KMS-11 (cell line): Measurements from ENCODE around the gene HCRTR1.

Experiments used
- H2AFZ ChIP-seq: fragments of 200-600 bp; sonication (generic); 2 replicates; pipeline ENCODE4 v1.6.1; 2016; ENCODE audit warnings: antibody characterized with exemption, mixed run types, low read depth
- H3K27ac ChIP-seq: fragments of 200-600 bp; sonication (generic); 2 replicates; pipeline ENCODE4 v1.6.1; 2016; ENCODE audit warnings: mild to moderate bottlenecking, mixed run types
- H3K27me3 ChIP-seq: fragments of 200-600 bp; sonication (generic); 2 replicates; pipeline ENCODE4 v1.6.1; 2017; ENCODE audit warnings: mild to moderate bottlenecking, low read depth, mixed run types, moderate library complexity; ENCODE audit not compliant: insufficient read depth
- H3K36me3 ChIP-seq: fragments of 200-600 bp; sonication (generic); 2 replicates; pipeline ENCODE4 v1.6.1; 2017; ENCODE audit warnings: mild to moderate bottlenecking, mixed run types; ENCODE audit not compliant: insufficient read depth
- H3K4me1 ChIP-seq: fragments of 200-600 bp; sonication (generic); 2 replicates; pipeline ENCODE4 v1.6.1; 2016; ENCODE audit warnings: mild to moderate bottlenecking, low read depth, mixed run types; ENCODE audit not compliant: poor library complexity, severe bottlenecking
- H3K4me2 ChIP-seq: fragments of 200-600 bp; sonication (generic); 2 replicates; pipeline ENCODE4 v1.7.0; 2016; ENCODE audit warnings: mild to moderate bottlenecking, mixed run types
- H3K4me3 ChIP-seq: fragments of 200-600 bp; sonication (generic); IDR thresholded peaks from 2 replicates; pipeline ENCODE4 v1.6.1; 2017; ENCODE audit warnings: low read depth, low read length, mixed read lengths; ENCODE audit not compliant: insufficient read depth
- H3K79me2 ChIP-seq: fragments of 200-600 bp; sonication (generic); 2 replicates; pipeline ENCODE4 v1.6.1; 2016; ENCODE audit warnings: low read depth, mixed run types; ENCODE audit not compliant: insufficient read depth
- H3K9ac ChIP-seq: fragments of 200-600 bp; sonication (generic); 2 replicates; pipeline ENCODE4 v1.6.1; 2016; ENCODE audit warnings: mild to moderate bottlenecking, mixed run types
- H4K20me1 ChIP-seq: fragments of 200-600 bp; sonication (generic); 2 replicates; pipeline ENCODE4 v1.6.1; 2016; ENCODE audit warnings: mild to moderate bottlenecking, mixed run types; ENCODE audit not compliant: insufficient read depth
- CTCF ChIP-seq: fragments of 200-600 bp; sonication (generic); conservative IDR thresholded peaks from 2 replicates; pipeline ENCODE4 v1.6.1; 2017; ENCODE audit warnings: low read depth, mild to moderate bottlenecking, antibody characterized with exemption, low read length, moderate library complexity, mixed read lengths

Gene HCRTR1

DNA sequence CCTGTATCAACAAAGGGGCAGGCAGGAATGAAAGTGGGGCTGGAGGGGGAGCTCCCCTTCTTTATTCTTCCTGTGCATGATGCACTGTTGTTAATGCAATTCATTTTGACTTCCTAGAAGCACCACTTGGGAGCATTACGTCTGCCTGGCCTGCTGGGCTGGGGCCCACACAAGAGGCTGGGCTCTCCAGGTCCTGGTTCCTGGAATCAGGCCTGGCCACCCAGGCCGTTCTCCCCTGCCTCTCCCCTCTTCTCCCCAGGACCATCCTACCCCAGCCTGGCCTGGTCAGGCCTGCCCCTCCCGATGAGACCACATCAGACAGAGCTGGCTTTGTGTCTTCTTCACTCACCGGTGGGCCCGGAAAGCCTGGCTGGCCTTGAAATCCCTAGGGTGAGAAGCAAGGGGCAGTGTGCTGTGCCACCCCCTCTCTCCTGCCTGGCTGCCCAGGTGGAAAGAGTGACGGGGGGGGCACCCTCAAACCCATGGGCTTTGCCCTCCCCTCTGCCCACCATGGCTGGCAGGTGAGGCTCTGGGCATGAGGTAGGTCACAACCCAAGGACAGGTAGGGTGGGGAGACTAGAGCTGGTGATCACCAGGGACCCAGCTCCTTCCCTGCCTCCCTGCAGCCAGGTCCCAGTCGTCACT lies 47.9 kb downstream of the HCRTR1 start:
- H3K4me3 ChIP-seq: no peak overlapping the region
- H3K4me2 ChIP-seq: no peak overlapping the region
- H3K4me1 ChIP-seq: peaks cover 10% of the 10 kb centered on the region
- no peak for TF ChIP-seq CTCF
- peaks cover 14% of the 10 kb centered on the region; the same call in 1 of the 2 replicates for H3K27me3 ChIP-seq
- H4K20me1 ChIP-seq: no peaks in the 10 kb centered on the region
- no peak overlapping the region for H2AFZ ChIP-seq
- no peak overlapping the region for H3K9ac ChIP-seq
- no peaks in the 10 kb centered on the region for H3K36me3 ChIP-seq
- no peaks in the 10 kb centered on the region for H3K79me2 ChIP-seq
- H3K27ac ChIP-seq: no peak overlapping the region

- no peak overlapping the region for H3K9ac ChIP-seq
- H3K4me3 ChIP-seq: no peak overlapping the region
- no peak overlapping the region for H3K4me2 ChIP-seq
- H2AFZ ChIP-seq: no peak overlapping the region
- H4K20me1 ChIP-seq: no peaks in the 10 kb centered on the region
- peaks cover 10% of the 10 kb centered on the region for H3K4me1 ChIP-seq
- no peak for TF ChIP-seq CTCF
- no peak overlapping the region for H3K27ac ChIP-seq
- peaks cover 21% of the 10 kb centered on the region; the same call in 1 of the 2 replicates for H3K27me3 ChIP-seq
- no peaks in the 10 kb centered on the region for H3K36me3 ChIP-seq
- H3K79me2 ChIP-seq: no peaks in the 10 kb centered on the region
These were observed 48.9 kb downstream of the HCRTR1 start for GRCh38 chr1:31666263-31666963.

DNA sequence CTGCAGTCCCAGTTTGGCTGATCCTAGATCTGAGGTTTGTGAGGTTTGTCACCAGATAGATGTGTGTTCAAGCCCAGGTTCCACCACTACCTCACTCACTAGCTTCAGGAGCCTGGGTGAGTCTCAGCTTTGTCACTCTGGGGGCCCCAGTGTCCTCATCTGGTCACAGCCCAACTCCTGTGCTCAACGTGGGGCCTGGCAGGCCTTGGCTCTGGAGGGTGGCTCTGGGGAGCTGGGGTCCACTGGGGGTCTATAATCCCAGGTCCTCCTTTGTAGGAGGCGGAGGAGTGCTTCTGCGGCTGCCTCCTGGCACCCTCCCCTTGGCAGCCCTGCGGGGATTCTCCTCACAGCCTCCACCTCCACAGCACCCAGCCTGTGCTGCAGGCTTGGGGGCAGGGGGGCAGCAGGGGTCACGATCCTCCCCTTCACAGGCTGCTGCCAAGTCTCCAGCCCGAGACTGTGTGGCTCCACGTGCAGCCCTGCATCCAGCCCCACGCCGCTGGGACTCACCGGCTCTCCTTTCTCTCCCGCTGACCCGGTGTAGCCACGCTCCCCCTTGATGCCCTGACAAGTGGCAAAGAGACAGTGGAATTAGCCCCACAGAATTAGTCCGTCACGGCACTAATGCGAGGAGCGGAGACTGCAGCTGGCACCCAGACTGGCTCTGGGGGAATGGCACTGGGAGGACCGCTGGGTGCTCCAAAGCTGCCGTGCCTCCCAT lies 49.7 kb downstream of the HCRTR1 start:
- no peaks in the 10 kb centered on the region for H3K79me2 ChIP-seq
- H3K27me3 ChIP-seq: peaks cover 23% of the 10 kb centered on the region; the same call in 1 of the 2 replicates
- H4K20me1 ChIP-seq: no peaks in the 10 kb centered on the region
- no peak overlapping the region for H3K9ac ChIP-seq
- no peak for TF ChIP-seq CTCF
- no peak overlapping the region for H3K4me3 ChIP-seq
- H2AFZ ChIP-seq: no peak overlapping the region
- peaks cover 10% of the 10 kb centered on the region for H3K4me1 ChIP-seq
- H3K4me2 ChIP-seq: no peak overlapping the region
- H3K36me3 ChIP-seq: no peaks in the 10 kb centered on the region
- H3K27ac ChIP-seq: no peak overlapping the region

- peaks cover 10% of the 10 kb centered on the region for H3K4me1 ChIP-seq
- no peak overlapping the region for H3K9ac ChIP-seq
- TF ChIP-seq CTCF: no peak
- no peak overlapping the region for H3K27ac ChIP-seq
- H3K4me2 ChIP-seq: no peak overlapping the region
- no peak overlapping the region for H2AFZ ChIP-seq
- no peaks in the 10 kb centered on the region for H3K79me2 ChIP-seq
- H3K27me3 ChIP-seq: peaks cover 19% of the 10 kb centered on the region; the same call in 1 of the 2 replicates
- H4K20me1 ChIP-seq: no peaks in the 10 kb centered on the region
- H3K36me3 ChIP-seq: no peaks in the 10 kb centered on the region
- no peak overlapping the region for H3K4me3 ChIP-seq
These were observed 50.9 kb downstream of the HCRTR1 start for GRCh38 chr1:31668303-31668883.
